ENCODE measurements around the gene ERMARD. TPM values are rescaled to one million over a fixed set of nuclear protein-coding genes. Genes with fewer than 3 reads are reported as not detected.

ERMARD gene
- total and polyA plus RNA-seq, 2 donors (not counting 3 experiments of a cell fraction or from before 2014, with no cell fraction given), result 23.8 to 36.4 TPM

- H4K20me1 ChIP-seq (replicated peaks; ENCODE audit: control insufficient read depth, extremely low read depth, insufficient read depth, low read length), result no peaks in the 10 kb centered on the region
- intact Hi-C loops (cut with micrococcal nuclease), result loop anchor here (1.0 to 5.0 kb wide), 8 partner anchors 41 to 895 kb away; no protein-coding TSS in a partner anchor
- DNase-seq (ENCODE audit: low read depth, low spot score), result peak; percentile 75
- peaks cover 6% of the 10 kb centered on the region for H3K4me1 ChIP-seq (ENCODE audit: control insufficient read depth, extremely low read depth, insufficient read depth, low read length)
- CTCF ChIA-PET, result interaction anchor here (0.6 to 3.9 kb wide), 41 partner anchors 10 to 898 kb away, joined by 3 to 68 read pairs (median 4); partner anchors contain the start of genes DLL1 and PHF10
- no peaks in the 10 kb centered on the region for H3K9me3 ChIP-seq (replicated peaks; ENCODE audit: control insufficient read depth, insufficient read depth, low read length)
- TF ChIP-seq POLR2AphosphoS5 (IDR thresholded peaks at IDR 0.05; ENCODE audit: insufficient read depth, low read depth, low read length), result peak; percentile 33
- TF ChIP-seq FOS (IDR thresholded peaks at IDR 0.05; ENCODE audit: borderline replicate concordance, insufficient read depth, low read length), result no peak
- peak; percentile 97 to 99 for TF ChIP-seq CTCF (IDR thresholded peaks at IDR 0.05; ENCODE audit: extremely low read depth in 1 of 2, insufficient read depth in 1 of 2, low read depth in 1 of 2, low read length in 2 of 2)
- no peak for TF ChIP-seq EZH2 (IDR thresholded peaks at IDR 0.05; ENCODE audit: borderline replicate concordance, low read depth, low read length, severe bottlenecking)
- FAIRE-seq, result peak; percentile 74
- peaks cover 0 to 4% of the 10 kb centered on the region in 2 experiments for H3K27me3 ChIP-seq (ENCODE audit: control insufficient read depth in 2 of 2, insufficient read depth in 2 of 2, low read length in 2 of 2)
- peak overlapping the region; percentile 14 to 33 (median 24) for H3K4me3 ChIP-seq (replicated peaks in 1 of 3; ENCODE audit: insufficient read depth in 1 of 3, low read depth in 1 of 3, low read length in 3 of 3)
- H3K27ac ChIP-seq (ENCODE audit: insufficient read depth, low read depth, low read length), result no peak overlapping the region
- POLR2A ChIA-PET, result interaction anchor here (0.6 kb wide), 1 partner anchor 60 kb away, joined by 3 read pairs; no protein-coding TSS in a partner anchor
- peak overlapping the region; percentile 25 for H3K9ac ChIP-seq (replicated peaks; ENCODE audit: extremely low read depth, insufficient read depth, low read length)
- H3K9me1 ChIP-seq (replicated peaks; ENCODE audit: control insufficient read depth, extremely low read depth, insufficient read depth, low read length), result no peaks in the 10 kb centered on the region
- peak overlapping the region; percentile 90 for H2AFZ ChIP-seq (ENCODE audit: low read depth, low read length)
- peak overlapping the region; percentile 86 for H3K4me2 ChIP-seq (ENCODE audit: insufficient read depth, low read length)
- no TSS peak for BruUV-seq (replicated peaks)
- no peaks in the 10 kb centered on the region for H3K79me2 ChIP-seq (ENCODE audit: control insufficient read depth, insufficient read depth, low read length)
- dilution Hi-C loops (cut with MboI; ENCODE audit: extremely low pct_ligation_motif_present, low sequenced_read_pairs), result no loop called here
- H3K36me3 ChIP-seq (ENCODE audit: control insufficient read depth in 2 of 2, extremely low read depth in 1 of 2, insufficient read depth in 2 of 2, low read length in 2 of 2), result no peaks in the 10 kb centered on the region
Measured at GRCh38 chr6:169789944-169790927, 38.8 kb downstream of the ERMARD start.

Data from endothelial cell of umbilical vein (primary cell).